NCI-H774 (cell line): ENCODE data around the gene ARNT2.

Source experiments
- DNase-seq: peaks from one replicate; lab custom pipeline; 2025; lab: John Stamatoyannopoulos, UW

Gene ARNT2

DNA sequence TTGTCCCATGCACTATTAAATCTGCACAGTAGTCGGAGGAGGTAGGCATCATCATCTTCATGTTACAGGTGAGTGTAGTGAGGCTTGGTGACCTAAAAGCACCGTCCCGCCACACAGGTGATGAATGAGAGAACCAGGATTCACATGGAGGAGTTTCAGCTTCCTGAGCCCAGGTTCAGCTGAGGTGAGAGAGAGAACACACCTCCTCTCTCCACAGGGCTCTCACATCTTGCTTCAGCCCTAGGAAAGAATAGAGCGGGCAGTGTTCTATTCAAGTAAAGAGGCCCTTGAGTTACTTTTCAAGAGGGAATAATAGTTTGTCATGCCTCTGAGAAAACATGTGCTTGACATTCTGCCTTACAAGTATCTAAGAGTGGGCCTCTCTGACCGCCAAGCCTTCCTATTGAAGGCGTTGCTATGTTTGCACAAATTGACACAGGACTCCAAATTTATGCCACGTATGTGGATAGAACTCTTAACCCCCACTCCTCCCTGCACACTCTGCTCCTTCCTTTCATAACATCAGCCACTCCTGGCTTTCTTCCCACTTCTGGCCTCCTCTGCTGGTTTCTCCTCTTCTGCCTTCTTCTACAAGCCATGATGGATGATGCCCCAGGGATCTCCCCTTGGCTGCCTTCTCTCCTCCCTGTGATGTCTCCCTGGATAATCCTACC lies 152.6 kb downstream of the ARNT2 start:
- DNase-seq = no peak

DNA sequence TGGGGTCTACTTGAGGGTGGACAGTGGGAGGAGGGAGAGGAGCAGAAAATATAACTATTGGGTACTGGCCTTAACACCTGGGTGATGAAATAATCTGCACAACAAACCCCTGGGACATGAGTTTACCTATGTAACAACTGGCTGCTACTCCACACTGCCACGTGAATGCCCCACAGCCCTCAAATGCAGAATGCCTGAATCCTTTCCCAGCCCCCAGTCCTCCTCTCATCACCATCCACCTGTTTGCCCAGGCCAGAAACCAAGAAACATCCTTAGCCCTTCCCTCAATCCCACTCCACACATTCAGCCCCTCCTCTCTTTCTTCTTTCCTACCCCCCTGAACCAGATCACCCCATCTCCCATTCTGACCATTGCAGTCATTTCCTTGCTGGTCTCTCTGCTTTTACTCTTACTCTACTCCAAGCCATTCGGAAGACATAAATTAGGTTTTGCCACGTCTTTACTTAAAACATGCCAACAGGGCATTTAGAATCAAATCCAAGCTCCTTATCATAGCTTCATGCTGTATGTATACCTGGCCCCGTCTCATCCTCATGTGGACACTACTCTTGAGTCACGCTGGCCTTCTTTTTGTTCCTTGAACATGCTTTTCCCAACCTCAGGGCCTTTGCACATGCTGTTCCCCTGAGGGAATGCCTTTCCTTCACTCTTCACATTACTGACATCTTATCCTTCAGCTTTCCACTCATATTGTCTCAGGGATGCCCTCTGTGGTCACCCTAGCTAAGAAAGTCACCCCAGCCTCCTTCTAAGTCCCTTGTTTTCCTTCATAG lies 153.5 kb downstream of the ARNT2 start:
- DNase-seq = no peak

DNA sequence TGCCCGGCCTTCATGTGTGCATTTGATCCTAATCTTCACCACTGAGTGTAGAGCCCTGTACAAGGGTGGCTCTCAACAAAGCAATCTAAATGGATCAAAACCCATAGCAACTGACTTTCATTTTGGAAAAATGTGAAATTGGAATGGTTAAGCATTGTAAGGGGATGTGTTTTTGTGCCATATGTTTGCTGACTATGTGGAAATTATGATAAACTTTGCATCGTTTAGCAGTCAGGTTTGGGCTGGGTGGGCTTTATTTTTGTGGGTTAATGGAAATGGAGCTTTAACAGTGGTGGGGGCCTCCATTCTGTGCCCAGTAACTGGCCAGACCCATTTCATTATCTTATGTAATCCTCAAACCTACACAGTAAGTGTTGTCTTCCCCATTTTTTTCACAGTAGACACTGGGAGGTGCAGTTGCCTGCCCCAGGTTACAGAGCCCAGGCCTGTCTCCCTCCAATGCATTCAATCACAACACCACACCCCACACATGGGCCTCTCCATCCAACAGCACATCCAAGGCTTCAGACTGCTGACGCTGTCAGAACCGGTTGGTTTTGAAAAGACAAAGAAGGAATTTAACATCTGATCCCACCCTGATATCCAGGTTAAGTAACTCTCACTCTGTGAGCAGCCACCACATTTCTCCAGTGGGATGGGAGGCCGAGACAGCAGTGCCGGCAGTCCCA lies 154.6 kb downstream of the ARNT2 start:
- DNase-seq = no peak

DNA sequence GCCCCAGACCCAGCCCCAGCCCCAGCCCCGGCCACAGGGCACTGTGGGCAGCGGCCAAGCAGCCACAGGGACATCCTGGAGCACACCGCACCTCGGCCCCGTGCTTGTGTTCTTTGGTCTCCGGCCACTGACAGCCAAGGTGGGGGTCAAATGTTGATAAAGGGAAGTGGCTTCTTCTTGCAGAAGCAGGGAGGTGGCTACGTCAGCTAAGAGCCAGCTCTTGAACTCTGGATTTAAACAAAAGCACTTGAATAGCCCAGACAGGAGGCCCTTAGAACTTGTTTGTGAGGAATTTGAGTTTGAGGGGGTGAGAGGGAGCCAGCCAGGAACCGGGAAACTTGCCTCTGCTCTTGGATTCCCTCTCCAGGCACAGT lies 155.1 kb downstream of the ARNT2 start:
- DNase-seq = no peak

DNA sequence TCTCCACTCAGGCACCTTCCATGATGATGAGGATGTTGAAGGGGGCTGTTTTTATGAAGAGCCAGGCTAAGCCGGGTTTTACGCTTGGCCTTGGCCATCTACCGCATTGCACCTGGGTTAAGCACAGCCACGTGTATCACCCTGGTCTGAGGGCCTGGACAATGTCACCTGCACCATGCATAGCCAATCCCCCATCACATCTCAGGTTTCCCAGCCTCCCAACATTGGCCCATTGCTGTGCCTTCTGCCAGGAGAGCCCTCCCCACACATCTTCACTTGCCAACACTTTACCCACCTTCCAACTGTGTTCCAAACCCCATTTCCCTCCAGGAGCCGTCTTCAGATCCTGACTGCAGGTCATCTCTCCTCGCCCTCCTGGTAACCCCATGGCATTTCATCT lies 155.6 kb downstream of the ARNT2 start:
- no peak for DNase-seq

DNA sequence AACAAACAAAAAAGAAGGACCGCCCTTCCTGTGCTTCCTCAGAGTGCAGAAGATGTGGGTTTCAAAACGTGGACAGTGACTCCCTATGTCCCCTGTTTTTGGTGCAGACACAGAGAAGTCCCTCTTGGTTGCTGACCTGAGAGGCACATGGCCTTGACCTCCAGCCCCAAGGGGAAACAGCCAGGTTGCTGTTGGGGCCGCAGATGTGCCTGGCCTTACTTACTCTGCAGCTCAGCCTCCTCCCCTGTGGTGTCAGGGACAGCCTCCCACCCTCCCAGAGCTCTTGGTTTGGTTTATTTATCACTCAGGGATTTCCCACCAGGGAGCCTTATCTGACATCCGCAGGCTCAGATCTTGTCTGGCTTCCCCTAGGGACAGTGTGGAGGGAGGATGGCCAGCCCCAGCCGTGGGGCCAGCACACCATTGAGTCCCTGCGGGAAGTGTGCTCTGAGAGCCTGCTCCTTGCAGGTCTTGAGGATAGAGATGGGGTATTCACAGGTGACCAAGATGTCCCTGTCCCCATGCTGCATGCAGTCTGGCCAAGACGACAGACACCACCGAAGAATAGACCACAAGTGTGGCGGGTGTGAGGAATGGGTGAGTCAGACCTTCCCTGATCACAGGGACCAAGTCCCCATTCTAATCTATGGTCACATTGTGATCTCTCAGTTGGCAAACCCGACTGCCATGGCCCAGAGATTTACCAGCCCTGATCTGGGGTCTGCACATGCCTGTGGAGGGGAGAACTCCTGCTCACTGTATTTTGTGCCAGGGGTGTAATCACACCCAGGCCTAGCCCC lies 156.6 kb downstream of the ARNT2 start:
- no peak for DNase-seq

DNA sequence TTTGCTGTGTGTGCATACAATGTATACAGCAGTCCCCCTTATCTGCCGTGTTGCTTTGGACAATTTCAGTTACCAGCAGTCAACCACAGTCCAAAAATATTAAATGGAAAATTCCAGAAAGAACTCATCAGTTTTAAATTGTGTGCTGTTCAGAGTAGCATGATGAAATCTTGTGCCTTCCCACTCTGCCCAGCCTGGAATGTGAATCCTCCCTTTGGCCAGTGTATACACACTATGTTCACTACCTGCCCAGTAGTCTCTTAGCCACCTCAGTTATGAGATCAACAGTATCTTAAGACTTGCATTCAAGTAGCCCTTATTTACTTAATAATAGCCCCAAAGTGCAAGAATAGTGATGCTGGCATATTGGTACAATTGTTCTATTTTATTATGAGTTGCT lies 157.3 kb downstream of the ARNT2 start:
- DNase-seq = no peak

DNA sequence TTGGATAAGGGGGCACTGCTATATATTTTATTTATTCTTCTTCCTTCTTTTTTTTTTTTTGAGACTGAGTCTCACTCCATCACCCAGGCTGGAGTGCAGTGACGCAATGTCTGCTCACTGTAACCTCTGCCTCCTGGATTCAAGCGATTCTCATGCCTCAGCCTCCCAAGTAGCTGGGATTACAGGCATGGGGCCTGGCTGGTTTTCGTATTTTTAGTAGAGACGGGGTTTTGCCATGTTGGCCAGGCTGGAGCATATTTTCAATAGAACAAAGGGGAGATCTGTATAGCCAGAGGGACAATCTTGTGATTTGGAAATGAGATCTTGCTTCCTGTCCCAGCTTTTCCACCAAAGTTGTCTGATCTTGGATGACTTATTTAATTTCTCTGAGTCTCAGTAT lies 157.9 kb downstream of the ARNT2 start:
- no peak for DNase-seq

DNA sequence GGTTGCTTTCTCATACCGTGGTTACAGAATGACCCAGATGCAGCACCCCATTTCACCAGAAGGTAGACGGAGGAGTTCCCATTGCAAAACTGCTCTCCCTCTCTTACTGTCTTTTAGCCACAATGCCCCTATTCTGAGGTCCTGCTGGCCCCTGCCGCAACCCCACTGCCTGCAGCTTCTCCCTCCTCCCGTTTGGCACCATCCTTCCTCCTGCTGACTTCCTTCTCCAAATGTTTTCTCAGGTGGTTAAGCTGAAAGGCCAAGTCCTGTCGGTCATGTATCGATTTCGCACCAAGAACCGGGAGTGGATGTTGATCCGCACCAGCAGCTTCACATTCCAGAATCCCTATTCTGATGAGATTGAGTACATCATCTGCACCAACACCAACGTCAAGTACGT lies 158.7 kb downstream of the ARNT2 start:
- DNase-seq = no peak

DNA sequence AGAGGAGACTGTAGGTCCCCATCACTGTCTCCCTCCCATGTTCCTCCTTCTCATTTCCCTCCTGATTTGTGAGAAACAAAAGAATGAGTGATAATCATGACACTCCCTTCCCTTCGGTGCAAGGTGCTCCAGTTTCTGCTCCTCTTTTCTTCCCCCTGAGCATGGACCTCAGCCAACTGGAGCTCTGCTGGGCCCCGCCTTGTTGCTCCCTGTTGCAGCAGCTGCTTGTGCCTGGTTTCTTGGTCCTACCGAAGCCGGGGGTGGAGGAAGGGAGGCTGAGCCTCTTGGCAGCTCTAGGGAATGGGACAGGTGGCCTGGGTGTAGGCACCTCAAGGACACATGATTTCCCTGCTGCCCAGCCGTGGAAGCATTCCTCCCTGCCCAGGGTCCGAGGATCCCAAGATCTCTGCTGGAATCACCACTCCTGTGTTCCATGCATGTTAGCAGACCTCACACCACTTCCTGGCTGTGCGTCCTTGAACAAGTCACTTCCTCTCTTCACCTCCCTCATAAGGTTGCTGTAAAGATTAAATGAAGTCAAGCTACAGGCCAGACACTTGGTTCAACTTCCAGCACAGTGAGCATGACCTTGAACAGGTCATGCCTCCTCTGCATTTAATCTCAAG lies 159.3 kb downstream of the ARNT2 start:
- no peak for DNase-seq

DNA sequence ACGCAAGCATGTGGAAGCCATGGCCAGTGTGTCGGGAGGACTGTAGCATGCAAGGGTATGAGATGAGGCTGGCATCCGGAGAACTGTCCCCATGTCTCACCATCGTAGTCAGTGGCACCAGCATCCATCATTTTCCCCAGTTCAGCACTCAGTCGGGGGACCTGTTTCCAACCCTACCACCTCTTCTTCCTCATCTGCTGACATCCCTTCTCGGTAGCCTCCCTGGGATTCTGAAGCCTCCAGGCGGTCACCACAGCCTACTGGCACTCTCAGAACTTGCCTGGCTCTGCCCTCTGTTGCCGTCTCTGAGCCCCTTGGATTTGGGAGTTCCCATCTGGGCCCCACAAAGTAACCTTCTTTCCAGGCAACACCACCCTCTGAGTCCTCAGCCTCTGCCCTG lies 159.9 kb downstream of the ARNT2 start:
- DNase-seq = no peak

DNA sequence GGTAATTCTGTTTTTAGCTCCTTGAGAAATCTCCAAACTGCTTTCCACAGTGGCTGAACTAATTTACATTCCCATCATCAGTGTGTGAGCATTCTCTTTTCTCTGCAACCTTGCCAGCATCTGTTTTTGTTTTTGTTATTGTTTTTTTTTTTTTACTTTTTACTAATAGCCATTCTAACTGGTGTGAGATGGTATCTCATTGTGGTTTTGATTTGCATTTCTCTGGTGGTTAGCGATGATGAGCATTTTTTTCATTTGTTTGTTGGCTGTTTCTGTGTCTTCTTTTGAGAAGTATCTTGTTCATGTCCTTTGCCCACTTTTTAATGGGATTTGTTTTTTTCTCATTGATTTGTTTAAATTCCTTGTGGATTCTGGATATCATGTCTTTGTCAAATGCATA lies 161.2 kb downstream of the ARNT2 start:
- no peak for DNase-seq

DNA sequence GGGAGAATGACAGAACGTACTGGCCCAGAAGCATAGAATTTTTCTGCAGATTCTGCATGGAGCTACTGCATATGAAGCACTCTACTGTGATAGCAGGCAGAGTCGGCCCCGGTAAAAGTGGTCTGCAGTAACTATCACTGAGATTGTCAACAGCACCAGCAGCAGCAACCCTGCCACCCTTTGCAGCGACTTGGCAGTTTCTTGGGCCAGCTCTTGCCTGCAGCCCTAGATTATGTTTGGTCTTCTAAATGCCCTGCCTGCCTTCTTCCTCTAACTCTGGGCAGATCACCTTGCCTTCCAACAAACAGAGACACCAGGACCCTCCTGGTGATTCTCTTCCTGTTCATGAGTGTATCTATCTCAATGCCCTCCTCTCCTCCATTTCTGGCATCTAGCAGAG lies 161.8 kb downstream of the ARNT2 start:
- DNase-seq = no peak

DNA sequence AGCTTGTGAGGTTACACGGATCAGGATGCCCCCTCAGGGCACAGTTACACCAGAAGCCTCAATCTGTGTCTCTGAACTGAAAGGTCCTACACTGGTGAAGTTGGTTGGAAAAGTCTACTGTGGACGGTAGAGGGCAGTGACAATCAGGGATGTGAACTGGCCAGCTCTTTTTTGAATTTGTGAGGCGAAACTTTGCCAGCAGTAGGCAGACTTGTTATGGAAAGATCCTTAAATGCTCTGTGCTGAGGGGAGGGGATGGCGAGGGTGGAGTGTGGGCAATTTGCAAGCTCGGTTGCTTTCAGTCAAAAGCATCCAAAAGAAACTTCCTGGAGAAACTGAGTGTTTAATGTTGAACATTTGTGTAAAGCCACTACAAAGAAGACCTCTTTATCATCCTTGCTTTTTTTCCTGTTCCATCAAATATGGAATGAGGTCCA lies 163.6 kb downstream of the ARNT2 start:
- DNase-seq = peak; percentile 25

DNA sequence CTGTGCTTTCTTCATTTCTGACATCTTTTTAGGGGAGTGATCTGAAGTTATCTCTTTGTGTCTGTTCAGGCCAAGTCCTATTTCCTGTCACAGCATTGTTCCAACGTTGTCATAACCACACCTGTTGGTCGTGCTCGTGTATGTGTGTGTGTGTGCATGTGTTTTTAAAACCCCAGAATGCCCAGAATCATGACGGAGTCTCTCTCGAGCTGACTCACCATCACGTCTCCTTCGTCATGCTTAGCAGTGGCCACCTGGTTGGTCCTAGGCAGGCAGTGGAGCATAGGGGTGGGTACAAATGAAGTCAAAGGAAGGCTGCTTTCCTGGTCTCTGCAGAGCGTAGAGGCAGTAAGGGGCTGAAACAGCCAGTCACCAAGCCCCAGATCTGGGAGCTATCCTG lies 164.1 kb downstream of the ARNT2 start:
- no peak for DNase-seq

DNA sequence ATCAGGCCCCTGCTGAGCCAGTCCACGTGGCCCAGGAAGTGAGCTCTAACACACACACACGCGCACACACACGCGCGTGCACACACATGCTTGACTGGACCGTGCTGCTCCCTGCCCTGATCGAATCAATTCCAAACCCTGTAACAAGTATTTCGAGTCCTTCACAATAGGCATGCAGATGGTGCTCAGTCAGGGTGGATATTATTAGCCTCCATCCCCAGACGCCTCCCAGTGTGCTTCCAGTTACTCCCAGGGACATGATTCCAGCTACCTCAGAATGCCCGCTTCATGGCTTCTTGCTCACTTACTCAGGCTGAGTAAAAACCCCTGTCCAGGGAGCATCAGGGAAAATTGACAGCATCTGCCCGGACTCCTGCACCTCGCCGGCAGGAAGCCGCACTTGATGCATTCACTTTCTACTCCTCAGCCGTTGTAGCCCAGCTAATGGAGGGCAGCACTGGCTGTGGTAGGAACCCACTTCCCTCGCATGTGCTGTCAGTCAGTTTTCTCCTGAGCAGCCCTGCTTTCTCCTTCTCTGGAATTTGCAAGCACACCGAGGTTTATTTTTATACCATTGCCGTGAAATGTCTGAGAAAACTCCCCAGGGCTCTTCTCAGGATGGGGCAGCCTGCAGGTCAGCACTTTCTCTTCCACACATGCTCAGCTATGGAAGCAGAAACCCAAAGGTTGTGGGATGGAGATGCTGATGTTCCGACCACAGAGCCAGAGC lies 164.9 kb downstream of the ARNT2 start:
- no peak for DNase-seq

DNA sequence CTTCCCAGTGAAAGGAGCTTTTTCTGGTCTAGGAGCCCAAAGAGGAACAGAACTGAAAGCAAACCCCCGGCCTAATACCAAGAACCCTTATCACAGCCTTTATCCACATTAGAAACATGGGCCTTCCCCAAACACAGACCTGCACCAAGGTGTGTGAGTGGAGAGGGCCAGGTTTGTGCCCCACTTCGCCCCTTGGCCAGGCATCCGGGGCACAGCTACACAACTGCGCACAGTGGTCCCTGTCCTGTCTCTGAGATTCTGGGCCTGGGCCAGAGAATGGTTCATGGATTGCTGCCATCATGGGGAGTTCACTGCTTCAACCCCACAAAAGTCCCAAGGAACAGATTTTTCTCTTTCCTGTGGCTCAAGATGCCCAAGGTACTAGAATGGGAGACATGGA lies 165.5 kb downstream of the ARNT2 start:
- DNase-seq = no peak

DNA sequence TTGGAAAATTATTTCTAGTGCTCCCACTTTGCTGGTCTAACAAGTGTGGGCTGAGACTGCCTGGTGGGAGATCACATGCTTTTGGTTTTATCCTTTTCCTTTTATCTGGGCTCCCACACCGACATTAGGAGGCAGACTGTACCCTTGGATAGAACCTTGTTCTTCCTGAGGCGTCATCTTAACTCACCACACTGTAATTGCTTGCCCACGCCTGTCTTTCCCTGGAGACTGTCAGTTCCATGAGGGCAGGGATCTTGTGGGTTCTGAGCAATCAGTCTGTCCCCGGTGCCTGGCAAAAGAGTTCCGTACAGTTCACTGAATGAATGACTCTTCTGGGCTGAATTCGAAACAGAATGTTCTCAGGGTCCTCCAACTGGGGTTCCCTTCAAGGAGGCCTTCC lies 166.4 kb downstream of the ARNT2 start:
- DNase-seq = no peak

DNA sequence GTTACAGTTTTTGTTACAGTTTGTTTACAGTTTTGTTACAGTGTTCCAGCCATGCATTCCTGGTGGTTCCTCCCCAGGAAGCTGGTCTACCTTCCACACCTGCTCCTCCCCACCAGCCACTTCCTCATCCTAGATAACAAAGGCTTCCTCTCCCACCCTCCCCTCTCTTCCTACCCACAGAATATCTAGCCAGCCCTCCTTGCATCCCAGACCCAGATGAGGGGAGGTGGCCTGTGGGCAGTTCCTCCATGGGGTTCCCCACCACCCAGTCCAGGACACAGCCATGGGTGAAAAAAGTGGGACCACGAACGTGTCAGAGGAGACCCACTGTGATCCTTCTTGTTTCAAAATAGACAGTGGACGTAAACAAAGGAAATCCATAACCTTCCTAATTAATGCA lies 168.2 kb downstream of the ARNT2 start:
- no peak for DNase-seq

DNA sequence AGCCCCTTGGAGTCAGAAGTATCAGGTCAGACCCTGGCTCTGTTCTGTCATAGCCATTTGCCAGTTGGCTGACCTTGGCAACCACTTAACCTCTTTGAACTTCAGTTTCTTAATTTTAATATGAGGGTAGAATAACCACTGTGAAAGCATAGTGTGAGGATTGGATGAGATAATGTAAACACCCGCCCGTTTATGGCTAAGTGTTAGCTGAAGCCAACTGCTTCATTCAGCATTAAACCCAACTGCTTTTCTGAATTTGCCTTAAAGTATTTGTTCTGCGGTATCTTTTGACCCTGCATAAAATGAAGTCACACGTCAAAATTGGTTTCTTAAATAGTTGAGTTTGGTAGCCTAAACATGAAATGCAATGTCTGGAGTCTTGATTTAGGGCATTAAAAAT lies 169.4 kb downstream of the ARNT2 start:
- DNase-seq = no peak

DNA sequence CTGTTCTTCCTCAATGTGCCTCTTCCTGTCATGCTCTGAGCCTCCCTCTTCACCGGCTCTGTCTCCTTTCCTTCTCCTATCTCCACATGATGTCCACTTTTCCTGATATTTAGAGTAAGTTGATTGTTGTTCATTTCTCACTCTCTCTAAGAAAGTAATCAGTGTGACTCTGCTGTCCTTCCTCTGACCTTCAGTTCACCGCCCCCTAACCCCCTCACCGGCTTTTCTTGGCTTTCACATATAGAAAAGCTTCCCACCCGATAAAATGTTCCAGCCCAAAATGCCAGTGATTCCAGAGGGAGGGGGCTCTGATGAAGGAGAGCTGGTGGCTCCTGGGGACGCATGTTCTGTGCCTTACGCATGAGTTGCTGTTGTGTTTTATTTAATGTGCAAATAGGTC lies 170.4 kb downstream of the ARNT2 start:
- no peak for DNase-seq
